ENCODE measurements around the gene BRD3OS. TPM values are rescaled to one million over a fixed set of nuclear protein-coding genes. Genes with fewer than 3 reads are reported as not detected.

The BRD3OS gene
- total and polyA plus RNA-seq, 2 of the 13 experiments (the other 11 are each of a cell fraction or from before 2014, with no cell fraction given): 4.9 to 5.7 TPM

DNA sequence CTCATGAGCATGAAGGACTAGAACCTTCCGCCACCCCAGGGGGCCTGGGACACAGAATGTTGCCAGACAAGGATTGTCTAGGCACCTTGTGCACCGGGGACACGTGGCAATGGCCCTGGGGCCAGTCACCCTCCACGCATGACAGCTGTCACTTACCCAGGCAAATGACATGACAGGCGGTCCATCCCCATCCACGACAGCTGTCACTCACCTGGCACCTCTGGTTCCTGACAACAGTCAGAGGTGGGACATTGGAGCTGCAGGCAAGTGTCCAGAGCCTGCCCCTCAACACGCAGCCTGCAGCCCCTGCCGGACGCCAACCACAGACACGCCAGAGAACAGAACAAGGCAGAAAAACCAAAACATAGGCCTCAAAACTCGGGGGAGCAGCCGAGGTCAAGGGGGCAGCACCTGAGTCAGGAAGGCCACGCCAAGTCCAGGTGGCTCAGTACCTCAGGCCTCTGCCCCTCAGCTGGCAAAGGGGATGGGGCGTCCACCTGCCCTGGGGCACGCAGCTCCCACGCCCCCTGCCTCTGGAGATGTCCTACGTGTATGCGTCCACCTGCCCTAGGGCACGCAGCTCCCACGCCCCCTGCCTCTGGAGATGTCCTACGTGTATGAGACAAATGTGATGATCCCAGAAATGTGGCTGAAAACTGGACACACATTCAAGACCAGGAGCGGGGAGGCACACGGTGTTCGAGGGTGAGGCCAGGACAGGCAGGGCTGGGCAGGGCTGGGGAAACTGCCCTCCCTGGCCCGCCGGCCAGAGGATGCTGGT is 47.7 kb upstream of the BRD3OS start:
- in situ Hi-C loops (cut with HindIII; ENCODE audit: extremely low pct_ligation_motif_present, low pct_unique_long_range_greater_than_20kb) (no loop called here), intact Hi-C loops (cut with micrococcal nuclease; ENCODE audit: unreplicated experiment) (loop anchor here (1.0 to 5.0 kb wide), 3 partner anchors 17 to 85 kb away; no protein-coding TSS in a partner anchor)
- CTCF ChIA-PET (ENCODE audit: low intra/inter-chr PET ratio, low total read pairs): no interaction called here
- BruUV-seq (replicated peaks): no TSS peak
- 92% methylated on average over 12 of the region's 26 CpGs for WGBS (ENCODE audit: low lambda C conversion rate)
- peak overlapping the region; percentile 92 for H3K27ac ChIP-seq (ENCODE audit: extremely low read length, insufficient read depth, low read length)
- no peak for DNase-seq (ENCODE audit: low spot score)
- peak overlapping the region; percentile 31; the same call in 1 of the 2 replicates for H3K9ac ChIP-seq (ENCODE audit: insufficient read depth, low read depth, low read length)
- H3K4me1 ChIP-seq (ENCODE audit: insufficient read depth, low read length): peaks cover 96% of the 10 kb centered on the region
- FAIRE-seq: no peak
- peaks cover 11% of the 10 kb centered on the region; the same call in 1 of the 2 replicates for H4K20me1 ChIP-seq (ENCODE audit: insufficient read depth, low read length)
- ATAC-seq: no peak
- TF ChIP-seq ZNF687 (CRISPR knock-in tag; IDR thresholded peaks at IDR 0.05) (peak; percentile 31; the same call in 1 of the 2 replicates), KDM1A (CRISPR knock-in tag; IDR thresholded peaks at IDR 0.05) (no peak), PBX2 (CRISPR knock-in tag; IDR thresholded peaks at IDR 0.05) (peak; percentile 32; the same call in 1 of the 2 replicates), MEIS1 (CRISPR knock-in tag; IDR thresholded peaks at IDR 0.05; ENCODE audit: borderline replicate concordance) (peak; percentile 18; the same call in 1 of the 2 replicates), AGO2 (optimal IDR thresholded peaks at IDR 0.05; ENCODE audit: low read depth, low read length) (peak; percentile 53)
- H3K9me3 ChIP-seq (ENCODE audit: low read length): no peaks in the 10 kb centered on the region
- H3K27me3 ChIP-seq (ENCODE audit: control insufficient read depth in 1 of 2, insufficient read depth in 2 of 2, low read length in 2 of 2): no peaks in the 10 kb centered on the region
- H3K4me3 ChIP-seq (replicated peaks in 1 of 3; ENCODE audit: insufficient read depth in 1 of 3, low read depth in 2 of 3, low read length in 3 of 3): peak overlapping the region; percentile 9 to 73 (median 17); a peak in 3 of 6 replicates
- peaks cover 96% of the 10 kb centered on the region for H3K79me2 ChIP-seq (ENCODE audit: insufficient read depth, low read length)
- POLR2A ChIA-PET: interaction anchor here (1.3 to 2.7 kb wide), 4 partner anchors 16 to 188 kb away, joined by 5 to 19 read pairs (median 5); no protein-coding TSS in a partner anchor
- no peak overlapping the region for H2AFZ ChIP-seq (ENCODE audit: low read length)
- peaks cover 0 to 8% of the 10 kb centered on the region in 2 experiments; a peak in 1 of 5 replicates for H3K36me3 ChIP-seq (replicated peaks in 1 of 2; ENCODE audit: control insufficient read depth in 1 of 2, insufficient read depth in 2 of 2, low read length in 2 of 2)
- peak overlapping the region; percentile 95 for H3K4me2 ChIP-seq (ENCODE audit: low read depth, low read length)
